GM15510 (cell line): Measurements from ENCODE around the gene ALAS1.
A peak's percentile ranks its signal among the peaks of the same experiment; 100 is the strongest.

ENCODE experiments used
- POLR2A ChIP-seq: IDR thresholded peaks from 3 replicates; pipeline ENCODE4 v1.6.1; 2011; ENCODE audit warnings: borderline replicate concordance; ENCODE audit not compliant: insufficient read length; ENCODE audit errors: extremely low read depth

Gene ALAS1

GRCh38 chr3:52220380-52221026 lies 22.5 kb downstream of the ALAS1 start:
- no peak for TF ChIP-seq POLR2A

DNA sequence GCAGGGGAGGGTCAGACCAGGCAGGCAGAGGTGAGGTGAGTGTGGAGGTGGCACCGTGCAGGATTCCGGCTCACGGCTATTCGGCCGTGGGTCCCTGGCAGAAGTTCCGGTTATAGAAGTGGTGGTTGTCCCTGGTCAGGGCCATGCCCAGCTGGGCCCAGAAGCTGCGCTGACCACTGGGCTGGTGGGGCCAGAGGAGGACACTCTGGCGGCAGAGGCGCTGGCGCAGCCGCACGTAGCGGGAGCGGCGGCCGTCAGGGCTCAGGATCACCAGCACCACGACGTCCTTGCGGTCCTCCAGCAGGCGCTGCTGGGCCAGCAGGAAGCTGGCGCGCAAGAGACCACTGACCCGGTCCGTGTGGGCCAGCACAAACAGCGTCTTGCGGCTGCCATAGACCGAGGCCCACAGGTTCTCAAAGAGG lies 23.2 kb downstream of the ALAS1 start:
- no peak for TF ChIP-seq POLR2A

GRCh38 chr3:52221563-52222318 lies 23.8 kb downstream of the ALAS1 start:
- TF ChIP-seq POLR2A, result no peak

DNA sequence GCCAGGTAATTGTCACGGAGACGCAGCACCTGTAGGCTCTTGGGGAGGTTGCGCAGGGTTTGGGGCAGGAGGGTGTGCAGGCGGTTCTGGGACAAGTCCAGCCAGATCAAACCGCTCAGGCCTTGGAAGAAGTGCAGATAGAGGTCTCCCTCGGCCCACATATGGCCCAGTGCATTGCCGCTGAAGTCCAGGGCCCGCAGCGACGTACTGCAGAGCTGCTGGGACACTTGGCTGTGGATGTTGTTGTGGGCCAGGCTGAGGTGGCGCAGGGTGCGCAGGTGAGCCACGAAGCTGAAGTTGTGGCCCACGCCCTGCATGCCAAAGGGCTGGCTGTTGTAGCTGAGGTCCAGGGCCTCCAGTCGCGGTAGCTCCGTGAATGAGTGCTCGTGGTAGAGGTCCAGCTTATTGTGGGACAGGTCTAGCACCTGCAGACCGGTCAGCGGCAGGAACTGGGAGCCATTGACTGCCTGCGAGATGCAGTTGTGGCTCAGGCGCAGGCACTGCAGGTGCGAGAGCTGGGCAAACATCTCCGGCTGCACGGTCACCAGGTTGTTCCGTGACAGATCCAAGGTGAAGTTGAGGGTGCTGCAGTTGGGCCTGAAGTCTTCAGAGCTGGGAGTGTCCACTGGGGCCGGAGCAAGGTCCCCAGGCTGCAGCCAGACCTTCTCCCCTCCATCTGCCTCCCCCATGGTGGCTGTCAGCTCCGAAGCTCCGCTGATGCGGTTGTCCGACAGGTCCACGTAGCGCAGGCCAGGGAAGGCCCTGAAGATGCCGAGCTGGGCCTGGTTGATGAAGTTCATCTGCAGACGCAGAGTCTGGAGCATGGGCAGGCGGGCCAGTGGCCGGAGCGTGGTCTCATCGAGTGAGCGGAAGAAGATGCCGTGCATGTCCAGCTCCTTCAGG lies 24.6 kb downstream of the ALAS1 start:
- no peak for TF ChIP-seq POLR2A

DNA sequence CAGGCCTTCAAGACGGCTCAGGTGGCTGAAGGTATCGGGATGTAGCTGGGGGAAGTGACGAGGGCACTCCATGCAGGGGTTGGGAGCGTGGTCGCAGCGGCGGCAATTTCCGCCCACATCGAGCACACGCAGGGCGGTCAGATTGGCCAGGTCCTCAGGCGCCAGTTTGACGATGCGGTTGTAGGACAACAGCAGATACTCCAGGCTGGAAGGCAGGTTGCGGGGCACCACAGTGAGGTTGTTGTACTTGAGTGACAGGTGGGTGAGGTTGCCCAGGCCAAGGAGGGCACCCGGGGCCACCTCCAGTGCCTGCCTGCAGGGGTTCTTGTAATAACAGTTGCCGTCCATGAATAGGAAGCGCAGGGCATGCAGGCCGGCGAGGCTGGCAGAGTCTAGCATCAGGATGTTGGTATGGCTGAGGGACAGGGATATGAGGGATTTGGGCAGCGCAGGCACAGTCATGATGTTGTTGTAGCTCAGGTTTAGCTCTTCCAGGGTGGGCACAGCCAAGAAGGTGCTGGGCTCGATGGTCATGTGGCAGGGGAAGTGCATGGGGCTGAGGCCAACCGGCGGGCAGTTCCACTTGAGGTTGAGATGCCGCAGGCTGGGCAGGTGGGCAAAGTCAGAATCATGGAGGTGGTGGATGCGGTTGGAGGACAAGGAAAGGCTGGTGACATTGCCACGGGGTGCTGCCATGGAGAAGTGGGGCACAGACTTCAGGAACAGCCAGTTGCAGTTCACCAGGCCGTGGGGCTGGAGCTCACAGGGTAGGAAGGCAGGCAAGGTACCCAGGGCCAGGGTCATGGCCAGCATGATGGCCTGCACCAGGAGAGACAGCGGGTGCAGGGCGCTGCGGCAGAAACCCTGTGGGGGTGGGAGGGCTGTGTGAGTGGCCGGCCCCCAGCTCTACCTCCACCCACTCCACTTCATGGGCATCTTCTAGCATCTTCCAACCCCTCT lies 25.8 kb downstream of the ALAS1 start:
- no peak for TF ChIP-seq POLR2A

DNA sequence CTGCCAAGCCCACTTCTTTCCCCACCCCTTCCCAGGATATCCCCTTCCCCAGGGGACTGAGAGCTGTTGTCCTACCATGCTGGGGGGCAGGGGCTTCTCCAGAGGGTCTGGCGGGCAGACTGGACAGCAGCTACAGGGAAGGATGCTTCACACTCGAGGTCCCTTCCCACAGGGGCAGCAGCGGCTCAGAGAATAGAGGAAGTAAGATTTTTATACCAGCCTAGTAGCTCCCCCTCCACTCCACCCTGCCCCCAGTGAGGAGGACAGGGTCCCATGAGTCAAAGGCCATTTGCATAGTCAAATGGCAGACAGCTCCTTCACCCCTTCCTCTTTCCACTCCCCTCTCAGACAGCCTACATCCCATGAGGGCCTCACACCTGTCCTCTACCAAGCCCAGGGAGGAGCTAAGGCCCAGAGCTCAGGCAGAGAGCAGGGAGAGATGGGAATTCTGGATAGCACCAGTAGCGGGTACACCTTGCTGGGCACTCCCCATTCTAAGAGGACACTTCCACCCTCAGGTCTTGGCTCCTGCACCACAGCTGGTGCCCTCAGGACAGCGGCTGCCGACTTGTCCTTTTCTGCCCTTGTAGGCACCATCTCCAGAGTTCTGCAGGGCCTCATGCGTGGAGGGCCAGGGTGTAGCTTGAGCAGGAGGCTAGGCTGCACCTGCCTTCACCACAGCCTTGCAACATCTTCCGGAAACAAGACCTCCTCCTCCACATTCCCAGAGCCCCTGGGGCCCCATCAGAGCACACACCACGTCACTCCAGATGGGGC lies 27.7 kb downstream of the ALAS1 start, which contains the start of gene TLR9:
TLR9 (minus strand) TSS at position 194 of the 777 bp plus-strand sequence; CDS start at position 78, 116 bp downstream.
- TF ChIP-seq POLR2A, result peak; percentile 81

DNA sequence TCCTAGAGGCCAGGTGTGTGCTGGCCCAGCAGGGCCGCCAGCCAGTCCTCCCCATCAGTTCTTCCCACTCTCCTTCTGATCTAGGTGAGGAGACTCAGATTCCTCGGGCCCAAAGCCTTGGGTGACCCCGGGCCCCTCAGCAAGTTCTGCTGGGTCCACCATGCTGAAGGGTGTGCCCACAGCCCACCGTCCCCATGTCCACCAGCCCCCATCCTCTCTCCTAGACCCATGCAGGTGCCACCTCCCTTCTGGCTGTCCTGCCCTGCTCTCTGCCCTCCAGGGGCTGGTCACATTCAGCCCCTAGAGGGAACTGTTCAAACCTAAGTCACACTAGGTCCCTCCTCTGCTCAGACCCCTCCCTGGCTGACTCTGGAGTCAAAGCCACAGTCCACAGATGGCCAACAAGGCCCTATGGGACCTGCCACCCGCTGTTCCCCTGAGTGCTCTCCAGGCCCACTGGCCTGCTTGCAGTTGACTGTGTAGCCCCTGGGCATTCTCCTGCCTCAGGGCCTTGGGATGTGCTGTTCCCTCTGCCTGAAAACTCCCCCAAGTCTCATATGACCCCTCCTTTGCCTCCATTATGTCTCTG lies 28.4 kb downstream of the ALAS1 start:
- TF ChIP-seq POLR2A, result no peak

- TF ChIP-seq POLR2A, result no peak
Measured at GRCh38 chr3:52227117-52227516, 29.2 kb downstream of the ALAS1 start.

DNA sequence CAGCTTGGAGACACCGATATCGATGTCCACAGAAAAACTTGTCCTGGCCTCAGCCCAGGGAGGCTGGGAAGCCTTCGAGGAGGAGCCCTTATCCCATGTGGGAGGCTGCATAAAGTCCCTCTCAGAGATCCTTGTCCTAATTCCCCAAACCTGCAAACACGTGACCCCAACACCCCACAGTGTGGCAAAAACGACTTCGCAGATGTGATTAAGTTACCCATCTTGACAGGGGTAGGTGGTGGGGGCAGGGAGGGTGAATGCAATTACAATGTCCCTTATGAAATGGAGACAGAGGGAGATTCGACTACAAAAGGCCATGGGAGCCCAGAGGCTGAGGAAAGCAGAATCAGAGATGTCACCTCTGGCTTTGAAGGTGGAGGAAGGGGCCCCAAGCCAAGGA lies 29.8 kb downstream of the ALAS1 start:
- TF ChIP-seq POLR2A, result no peak

DNA sequence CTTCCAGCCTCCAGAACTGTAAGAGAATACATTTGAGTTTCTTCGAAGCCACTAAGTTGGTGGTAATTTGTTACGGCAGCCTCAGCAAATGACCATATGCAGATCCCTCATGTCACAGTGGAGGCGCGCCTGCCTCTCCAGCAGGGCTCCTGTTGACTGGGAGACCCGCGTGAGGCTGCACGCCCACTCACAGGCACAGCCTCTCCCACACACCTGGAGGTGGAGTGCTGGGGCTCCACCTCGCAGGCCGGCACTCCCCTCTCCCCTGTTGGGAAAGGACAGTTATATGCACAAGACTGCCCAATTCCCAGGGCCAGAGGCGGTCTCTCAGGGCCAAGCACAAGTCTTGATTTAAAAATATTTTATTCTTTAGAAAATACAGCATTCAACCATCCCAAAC lies 30.3 kb downstream of the ALAS1 start:
- no peak for TF ChIP-seq POLR2A

DNA sequence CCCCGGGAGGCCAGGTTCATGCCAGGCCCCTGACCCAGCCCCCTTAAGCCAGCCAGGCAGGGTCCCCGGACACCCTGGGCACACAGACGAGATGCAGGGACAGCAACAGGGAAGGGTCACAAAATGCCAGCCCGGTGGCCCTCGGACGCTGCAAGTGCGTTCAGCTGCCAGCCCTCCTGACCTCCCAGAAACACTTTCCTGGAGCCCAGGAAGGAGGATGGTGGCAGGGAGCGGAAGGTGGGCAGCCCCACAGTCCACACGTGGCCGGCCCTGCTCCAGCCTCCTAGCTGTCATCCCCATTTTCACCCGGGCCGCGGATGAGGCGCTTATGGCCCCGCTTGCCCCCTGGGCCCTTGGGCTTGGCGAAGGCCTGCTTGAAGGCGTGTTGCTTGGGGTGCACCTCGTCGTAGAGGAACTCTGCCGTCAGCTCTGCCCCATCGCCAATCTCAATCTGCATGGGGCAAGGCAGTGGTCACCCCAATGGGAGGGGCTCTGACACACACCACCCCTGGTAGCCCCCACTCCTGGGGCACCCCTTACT lies 30.9 kb downstream of the ALAS1 start:
- TF ChIP-seq POLR2A, result no peak

- TF ChIP-seq POLR2A, result no peak
Measured at GRCh38 chr3:52229656-52230055, 31.7 kb downstream of the ALAS1 start.

GRCh38 chr3:52230461-52230860 lies 32.5 kb downstream of the ALAS1 start:
- no peak for TF ChIP-seq POLR2A
